Mammary epithelial cell (primary cell): ENCODE results near the gene CST1.

ENCODE experiments used
- CTCF ChIP-seq, 2 donors: IDR thresholded peaks in 1 of 2; conservative IDR thresholded peaks in 1 of 2; 2 replicates each; pipeline ENCODE4 v1.5.1; 2011 to 2012; ENCODE audit warnings: inconsistent platforms in 2 of 2, low read length in 2 of 2, mild to moderate bottlenecking in 2 of 2, control low read depth in 1 of 2, low read depth in 1 of 2; ENCODE audit not compliant: insufficient read depth in 1 of 2; ENCODE audit errors: extremely low read depth in 1 of 2
- EZH2 ChIP-seq: IDR thresholded peaks from 2 replicates; pipeline ENCODE4 v1.6.1; 2012; ENCODE audit warnings: low read length, inconsistent platforms, borderline replicate concordance

GRCh38 chr20:23727016-23727415 lies 23.7 kb downstream of the CST1 start:
- TF ChIP-seq CTCF (conservative IDR thresholded peaks at IDR 0.05 in 1 of 2, IDR thresholded peaks at IDR 0.05 in 1 of 2; ENCODE audit: extremely low read depth in 1 of 2, insufficient read depth in 1 of 2, low read depth in 1 of 2, low read length in 2 of 2) (no peak), EZH2 (no peak)
